Fibroblast of lung (primary cell): Measurements from ENCODE around the gene GPR141. TPM values are rescaled to one million over a fixed set of nuclear protein-coding genes. Genes with fewer than 3 reads are reported as not detected.

Source experiments
- DNase-seq, 2 donors: peaks; one replicate each; pipeline versions ENCODE4 v3.0.0 to v3.0.0-alpha.2; 2010; ENCODE audit warnings: low read depth in 2 of 2
- H2AFZ ChIP-seq: 2 replicates; pipeline ENCODE4 v1.5.1; 2012; ENCODE audit warnings: low read length, control low read depth, inconsistent platforms
- H3K27ac ChIP-seq: 2 replicates; pipeline ENCODE4 v1.5.1; 2011; ENCODE audit warnings: low read length, control low read depth; ENCODE audit not compliant: insufficient read depth
- H3K27me3 ChIP-seq: 2 replicates; pipeline ENCODE4 v1.5.1; 2011; ENCODE audit warnings: mild to moderate bottlenecking, low read length; ENCODE audit not compliant: control insufficient read depth, insufficient read depth
- H3K36me3 ChIP-seq: 2 replicates; pipeline ENCODE4 v1.5.1; 2011; ENCODE audit warnings: low read length; ENCODE audit not compliant: control insufficient read depth, insufficient read depth
- H3K4me1 ChIP-seq: 2 replicates; pipeline ENCODE4 v1.5.1; 2011; ENCODE audit warnings: low read length; ENCODE audit not compliant: control insufficient read depth, insufficient read depth; ENCODE audit errors: extremely low read depth
- H3K4me2 ChIP-seq: 2 replicates; pipeline ENCODE4 v1.5.1; 2011; ENCODE audit warnings: low read length, control low read depth; ENCODE audit not compliant: insufficient read depth; ENCODE audit errors: extremely low read depth
- H3K4me3 ChIP-seq, 4 experiments: fragments of 200-600 bp in 1 of 4; sonication (generic) in 1 of 4; replicated peaks in 1 of 4; 2 replicates each; pipeline ENCODE4 v1.5.1; 2011 to 2016; ENCODE audit warnings: low read length in 4 of 4, low read depth in 3 of 4, mild to moderate bottlenecking in 3 of 4, control low read depth in 2 of 4, inconsistent platforms in 1 of 4, mixed read lengths in 1 of 4; ENCODE audit not compliant: insufficient read depth in 1 of 4; ENCODE audit errors: control extremely low read depth in 1 of 4
- H3K79me2 ChIP-seq: 2 replicates; pipeline ENCODE4 v1.5.1; 2012; ENCODE audit warnings: mild to moderate bottlenecking, low read length, inconsistent platforms; ENCODE audit not compliant: control insufficient read depth, insufficient read depth
- H3K9ac ChIP-seq: 2 replicates; pipeline ENCODE4 v1.5.1; 2011; ENCODE audit warnings: mild to moderate bottlenecking, low read length, control low read depth; ENCODE audit not compliant: insufficient read depth
- H3K9me3 ChIP-seq: 2 replicates; pipeline ENCODE4 v1.5.1; 2012; ENCODE audit warnings: low read depth, low read length; ENCODE audit not compliant: control insufficient read depth, insufficient read depth
- H4K20me1 ChIP-seq: 2 replicates; pipeline ENCODE4 v1.5.1; 2011; ENCODE audit warnings: low read length; ENCODE audit not compliant: control insufficient read depth, insufficient read depth; ENCODE audit errors: extremely low read depth
- CTCF ChIP-seq, 2 donors: IDR thresholded peaks in 1 of 2; conservative IDR thresholded peaks in 1 of 2; 1 replicate in 1 of 2; 2 replicates in 1 of 2; pipeline ENCODE4 v1.5.1; 2011 to 2012; ENCODE audit warnings: low read length in 2 of 2, control low read depth in 1 of 2, inconsistent platforms in 1 of 2, low read depth in 1 of 2, mild to moderate bottlenecking in 1 of 2
- EZH2 ChIP-seq: IDR thresholded peaks from 2 replicates; pipeline ENCODE4 v1.5.1; 2012; ENCODE audit warnings: low read length, control low read depth, mild to moderate bottlenecking; ENCODE audit errors: missing control alignments
- polyA plus RNA-seq, 2 donors: library from polyadenylated mRNA; depleted of rRNA in 1 of 2; stranded (reverse) in 1 of 2; unstranded in 1 of 2; fragments of >200 nt; gene quantifications; 2 replicates each; pipeline ENCODE4 v1.2.1, GENCODE V29; 2011 to 2012; ENCODE audit warnings: missing spikeins in 1 of 2
- total RNA-seq: library from RNA; depleted of rRNA; stranded (reverse); fragments of >200 nt; gene quantifications from 2 replicates; pipeline ENCODE4 v1.2.1, GENCODE V29; 2014

GPR141 gene
- total and polyA plus RNA-seq, 2 donors (not counting 1 experiment from before 2014, with no cell fraction given), result not detected

- H2AFZ ChIP-seq, result no peak overlapping the region
- H3K9ac ChIP-seq, result no peak overlapping the region
- TF ChIP-seq CTCF (conservative IDR thresholded peaks at IDR 0.05 in 1 of 2, IDR thresholded peaks at IDR 0.05 in 1 of 2; ENCODE audit: low read depth in 1 of 2, low read length in 2 of 2), result no peak
- no peak for TF ChIP-seq EZH2
Observed at GRCh38 chr7:37718585-37718984, 35.0 kb downstream of the GPR141 start.

GRCh38 chr7:37719077-37719476 lies 35.5 kb downstream of the GPR141 start:
- Histone ChIP-seq H3K4me3 (no peak overlapping the region), H2AFZ (no peak overlapping the region), H3K27ac (no peak overlapping the region), H3K4me2 (no peak overlapping the region), H3K9ac (no peak overlapping the region), H3K27me3 (no peaks in the 10 kb centered on the region), H3K4me1 (no peaks in the 10 kb centered on the region), H3K9me3 (no peaks in the 10 kb centered on the region), H3K79me2 (no peaks in the 10 kb centered on the region), H3K36me3 (no peaks in the 10 kb centered on the region), H4K20me1 (no peaks in the 10 kb centered on the region)
- DNase-seq, result no peak
- TF ChIP-seq EZH2 (no peak), CTCF (conservative IDR thresholded peaks at IDR 0.05 in 1 of 2, IDR thresholded peaks at IDR 0.05 in 1 of 2; ENCODE audit: low read depth in 1 of 2, low read length in 2 of 2) (no peak)

More at GRCh38 chr7:37718585-37718984, 35.0 kb downstream of the GPR141 start:
- no peaks in the 10 kb centered on the region for H3K36me3 ChIP-seq
- H3K4me1 ChIP-seq, result no peaks in the 10 kb centered on the region
- no peak overlapping the region for H3K4me2 ChIP-seq
- H3K4me3 ChIP-seq, result no peak overlapping the region
- no peak overlapping the region for H3K27ac ChIP-seq
- no peaks in the 10 kb centered on the region for H3K27me3 ChIP-seq
- no peak for DNase-seq
- no peaks in the 10 kb centered on the region for H3K9me3 ChIP-seq
- H3K79me2 ChIP-seq, result no peaks in the 10 kb centered on the region
- no peaks in the 10 kb centered on the region for H4K20me1 ChIP-seq

- H3K27me3 ChIP-seq, result no peaks in the 10 kb centered on the region
- H3K27ac ChIP-seq, result no peak overlapping the region
- no peaks in the 10 kb centered on the region for H3K36me3 ChIP-seq
- H3K4me1 ChIP-seq, result no peaks in the 10 kb centered on the region
- H3K79me2 ChIP-seq, result no peaks in the 10 kb centered on the region
- no peak overlapping the region for H3K9ac ChIP-seq
- no peaks in the 10 kb centered on the region for H4K20me1 ChIP-seq
- no peak overlapping the region for H2AFZ ChIP-seq
- H3K9me3 ChIP-seq, result no peaks in the 10 kb centered on the region
- H3K4me3 ChIP-seq, result no peak overlapping the region
- no peak for DNase-seq
- TF ChIP-seq EZH2 (no peak), CTCF (conservative IDR thresholded peaks at IDR 0.05 in 1 of 2, IDR thresholded peaks at IDR 0.05 in 1 of 2; ENCODE audit: low read depth in 1 of 2, low read length in 2 of 2) (no peak)
- no peak overlapping the region for H3K4me2 ChIP-seq
Observed at GRCh38 chr7:37724732-37725131, 41.2 kb downstream of the GPR141 start.
